GM12865 (cell line): ENCODE measurements around the gene PNPLA1.

ENCODE experiments used
- DNase-seq: peaks from one replicate; pipeline ENCODE4 v3.0.0; 2010; ENCODE audit warnings: low read depth
- H3K4me3 ChIP-seq: 2 replicates; pipeline ENCODE4 v1.5.1; 2011; ENCODE audit warnings: mild to moderate bottlenecking, low read depth, low read length, control low read depth
- TF ChIP-seq, protein P1 (sequence below): IDR thresholded peaks from 2 replicates; pipeline ENCODE4 v1.5.1; 2011; ENCODE audit warnings: low read length, control low read depth, low read depth, inconsistent platforms; ENCODE audit not compliant: insufficient read depth; ENCODE audit errors: missing control alignments

PNPLA1 gene

DNA sequence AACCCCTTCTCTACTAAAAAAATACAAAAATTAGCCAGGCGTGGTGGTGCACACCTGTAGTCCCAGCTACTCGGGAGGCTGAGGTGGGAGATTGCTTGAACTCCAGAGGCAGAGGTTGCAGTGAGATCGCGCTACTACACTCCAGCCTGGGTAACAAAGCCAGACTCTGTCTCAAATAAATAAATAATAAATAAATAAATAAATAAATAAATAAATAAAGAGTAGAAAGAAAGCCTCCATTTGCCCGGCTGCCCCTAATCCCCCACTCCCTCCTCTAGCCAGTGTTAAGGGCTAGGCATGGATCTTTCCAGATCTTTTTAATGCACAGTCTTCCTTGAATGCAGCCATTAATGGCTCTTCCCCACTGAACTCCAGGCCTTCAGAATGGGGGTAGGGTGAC lies 3.2 kb downstream of the PNPLA1 start:
- H3K4me3 ChIP-seq = no peak overlapping the region
- no peak for DNase-seq
- TF ChIP-seq, protein P1, sequence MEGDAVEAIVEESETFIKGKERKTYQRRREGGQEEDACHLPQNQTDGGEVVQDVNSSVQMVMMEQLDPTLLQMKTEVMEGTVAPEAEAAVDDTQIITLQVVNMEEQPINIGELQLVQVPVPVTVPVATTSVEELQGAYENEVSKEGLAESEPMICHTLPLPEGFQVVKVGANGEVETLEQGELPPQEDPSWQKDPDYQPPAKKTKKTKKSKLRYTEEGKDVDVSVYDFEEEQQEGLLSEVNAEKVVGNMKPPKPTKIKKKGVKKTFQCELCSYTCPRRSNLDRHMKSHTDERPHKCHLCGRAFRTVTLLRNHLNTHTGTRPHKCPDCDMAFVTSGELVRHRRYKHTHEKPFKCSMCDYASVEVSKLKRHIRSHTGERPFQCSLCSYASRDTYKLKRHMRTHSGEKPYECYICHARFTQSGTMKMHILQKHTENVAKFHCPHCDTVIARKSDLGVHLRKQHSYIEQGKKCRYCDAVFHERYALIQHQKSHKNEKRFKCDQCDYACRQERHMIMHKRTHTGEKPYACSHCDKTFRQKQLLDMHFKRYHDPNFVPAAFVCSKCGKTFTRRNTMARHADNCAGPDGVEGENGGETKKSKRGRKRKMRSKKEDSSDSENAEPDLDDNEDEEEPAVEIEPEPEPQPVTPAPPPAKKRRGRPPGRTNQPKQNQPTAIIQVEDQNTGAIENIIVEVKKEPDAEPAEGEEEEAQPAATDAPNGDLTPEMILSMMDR = no peak

DNA sequence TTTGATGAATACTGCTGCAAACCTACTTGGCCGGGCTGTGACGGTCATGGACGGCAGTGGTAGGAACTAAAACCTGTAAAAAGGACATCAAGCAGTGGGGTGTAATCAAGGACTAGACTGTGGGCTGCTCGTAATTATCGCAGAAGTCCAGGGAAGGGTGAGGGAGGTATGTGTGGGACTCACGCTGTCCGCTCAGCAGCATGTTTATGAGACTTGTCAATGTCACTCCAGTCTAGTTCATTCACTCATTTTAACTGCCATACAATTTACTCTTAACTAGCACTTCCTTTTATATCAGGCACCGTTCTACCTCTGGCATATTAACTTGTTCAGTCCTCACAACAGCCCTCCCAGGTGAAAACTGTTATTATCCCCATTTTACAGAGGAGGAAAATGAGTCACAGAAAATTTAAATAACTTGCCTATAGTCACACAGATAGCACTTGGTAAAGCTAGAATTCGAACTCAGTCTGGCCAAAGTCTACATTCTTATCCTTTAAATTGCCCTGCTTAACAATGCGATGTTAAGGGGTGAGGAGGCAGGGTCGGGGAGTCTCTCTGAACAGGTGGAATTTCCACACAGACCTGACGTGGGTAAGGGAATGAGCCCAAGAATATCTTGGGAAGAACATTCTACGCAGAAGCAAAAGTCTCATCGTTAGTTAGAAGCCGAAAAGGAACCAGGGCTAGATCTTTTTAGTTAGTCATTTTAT lies 4.1 kb downstream of the PNPLA1 start:
- TF ChIP-seq, protein P1 = no peak
- DNase-seq = no peak
- no peak overlapping the region for H3K4me3 ChIP-seq

DNA sequence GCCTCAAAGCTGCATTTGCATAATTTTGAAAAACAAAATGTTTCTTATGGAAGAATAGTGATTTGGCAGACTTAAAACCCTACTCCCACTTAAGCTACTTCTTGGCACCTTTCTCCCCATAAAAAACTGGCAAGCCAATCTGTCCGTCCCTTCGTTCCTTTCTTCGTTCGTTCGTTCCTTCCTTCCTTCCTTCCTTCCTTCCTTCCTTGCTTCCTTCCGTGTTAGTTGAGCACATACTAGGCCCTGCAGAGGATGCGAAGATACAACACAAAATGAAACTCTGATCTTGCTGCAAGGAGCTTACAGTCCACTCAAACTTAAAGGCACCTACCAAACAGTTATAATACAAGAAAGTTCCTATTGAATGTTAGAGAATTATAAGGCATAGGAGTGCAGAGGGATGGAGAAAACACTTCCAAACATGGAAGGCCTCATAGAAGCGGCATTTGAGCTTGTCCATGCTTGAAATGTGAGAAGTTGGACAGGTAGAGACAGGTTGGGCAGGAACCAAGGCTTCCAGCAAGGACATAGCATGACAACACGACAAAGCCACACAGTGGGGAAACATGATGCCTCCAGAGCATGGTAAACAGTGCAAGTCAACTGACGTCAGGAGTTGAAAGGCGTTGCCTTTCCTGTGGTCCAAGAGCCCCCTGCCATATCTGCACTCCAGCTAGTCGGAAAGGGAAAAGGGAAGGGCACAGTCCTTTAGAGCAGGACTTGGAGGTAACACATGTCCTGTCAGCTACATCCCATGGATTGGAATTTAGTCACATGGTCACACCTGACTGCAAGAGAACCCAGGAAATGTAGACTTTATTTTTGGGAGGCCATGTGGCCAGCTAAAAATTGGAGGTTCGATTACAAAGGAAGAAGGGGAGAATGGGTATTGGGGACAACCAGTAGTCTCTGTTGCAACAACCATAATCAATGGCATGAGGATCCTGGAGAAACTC lies 7.0 kb downstream of the PNPLA1 start:
- H3K4me3 ChIP-seq = no peak overlapping the region
- TF ChIP-seq, protein P1 = no peak
- no peak for DNase-seq

DNA sequence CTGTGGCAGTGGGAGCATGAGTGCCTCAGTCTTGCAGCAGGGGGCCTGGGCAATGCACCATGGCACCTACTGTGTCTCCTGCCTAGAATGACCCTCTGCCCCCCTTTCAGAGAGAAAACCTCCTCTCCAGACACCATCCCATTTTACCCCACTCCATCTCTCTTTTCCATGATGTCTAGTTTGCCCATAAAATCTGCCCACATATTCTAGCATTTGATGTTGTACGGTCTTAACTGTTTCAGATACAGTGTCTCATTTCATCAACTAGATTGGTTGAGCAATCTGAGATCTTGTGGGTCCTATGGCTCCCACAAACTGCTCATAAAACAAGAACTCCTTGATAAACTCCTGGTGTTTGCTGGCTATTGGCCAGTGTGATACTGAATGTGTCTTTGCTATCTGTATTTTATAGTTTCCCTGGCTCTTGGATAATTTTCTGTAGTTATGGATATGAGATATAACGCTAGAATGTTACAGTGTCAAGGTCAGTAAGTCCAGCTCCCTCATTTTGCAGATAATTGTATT lies 8.1 kb downstream of the PNPLA1 start:
- no peak for DNase-seq
- H3K4me3 ChIP-seq = no peak overlapping the region
- TF ChIP-seq, protein P1 = no peak

DNA sequence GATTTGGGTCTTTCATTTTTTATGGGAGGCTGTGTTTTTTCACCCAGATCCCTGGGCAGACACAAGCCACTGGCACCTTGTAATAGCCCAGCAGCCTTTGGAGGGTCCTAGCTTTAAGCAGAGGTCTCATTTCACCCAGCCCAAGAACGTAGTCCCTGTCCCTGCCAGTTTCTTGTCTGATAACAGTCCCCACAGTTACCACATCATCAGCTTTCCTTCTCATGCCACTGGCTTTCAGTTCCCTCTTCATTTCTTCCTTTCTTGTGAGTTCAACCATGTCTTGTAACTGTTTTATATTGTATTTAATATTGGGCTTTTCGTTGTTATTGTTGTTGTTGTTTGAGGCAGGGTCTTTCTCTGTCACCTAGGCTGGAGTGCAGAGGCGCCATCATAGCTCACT lies 10.6 kb downstream of the PNPLA1 start:
- TF ChIP-seq, protein P1 = no peak
- peak; percentile 18 for DNase-seq
- no peak overlapping the region for H3K4me3 ChIP-seq

DNA sequence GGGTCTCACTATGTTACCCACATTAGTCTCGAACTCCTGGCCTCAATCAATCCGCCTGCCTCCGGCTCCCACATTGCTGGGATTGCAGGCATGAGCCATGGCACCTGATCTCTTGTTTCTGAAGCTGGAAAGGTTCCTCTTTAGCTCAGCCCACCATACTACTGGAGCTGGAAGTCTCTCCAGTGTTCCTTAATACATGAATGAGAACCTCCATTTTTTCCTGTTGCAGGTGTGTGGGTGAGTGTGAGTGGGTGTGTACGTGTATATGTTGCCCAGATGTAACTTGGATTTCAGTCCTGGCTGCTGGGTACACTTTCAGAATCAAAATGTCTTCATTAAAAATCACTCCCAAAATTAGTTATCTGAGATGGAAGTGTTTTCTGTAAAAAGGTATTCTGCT lies 11.1 kb downstream of the PNPLA1 start:
- DNase-seq = no peak
- no peak overlapping the region for H3K4me3 ChIP-seq
- TF ChIP-seq, protein P1 = no peak
